ENCODE measurements around the gene ASB16.
A peak's percentile ranks its signal among the peaks of the same experiment; 100 is the strongest.

ASB16 gene

GRCh38 chr17:44210342-44211192 is 40.1 kb downstream of the ASB16 start:
- peak; percentile 60 for DNase-seq

DNA sequence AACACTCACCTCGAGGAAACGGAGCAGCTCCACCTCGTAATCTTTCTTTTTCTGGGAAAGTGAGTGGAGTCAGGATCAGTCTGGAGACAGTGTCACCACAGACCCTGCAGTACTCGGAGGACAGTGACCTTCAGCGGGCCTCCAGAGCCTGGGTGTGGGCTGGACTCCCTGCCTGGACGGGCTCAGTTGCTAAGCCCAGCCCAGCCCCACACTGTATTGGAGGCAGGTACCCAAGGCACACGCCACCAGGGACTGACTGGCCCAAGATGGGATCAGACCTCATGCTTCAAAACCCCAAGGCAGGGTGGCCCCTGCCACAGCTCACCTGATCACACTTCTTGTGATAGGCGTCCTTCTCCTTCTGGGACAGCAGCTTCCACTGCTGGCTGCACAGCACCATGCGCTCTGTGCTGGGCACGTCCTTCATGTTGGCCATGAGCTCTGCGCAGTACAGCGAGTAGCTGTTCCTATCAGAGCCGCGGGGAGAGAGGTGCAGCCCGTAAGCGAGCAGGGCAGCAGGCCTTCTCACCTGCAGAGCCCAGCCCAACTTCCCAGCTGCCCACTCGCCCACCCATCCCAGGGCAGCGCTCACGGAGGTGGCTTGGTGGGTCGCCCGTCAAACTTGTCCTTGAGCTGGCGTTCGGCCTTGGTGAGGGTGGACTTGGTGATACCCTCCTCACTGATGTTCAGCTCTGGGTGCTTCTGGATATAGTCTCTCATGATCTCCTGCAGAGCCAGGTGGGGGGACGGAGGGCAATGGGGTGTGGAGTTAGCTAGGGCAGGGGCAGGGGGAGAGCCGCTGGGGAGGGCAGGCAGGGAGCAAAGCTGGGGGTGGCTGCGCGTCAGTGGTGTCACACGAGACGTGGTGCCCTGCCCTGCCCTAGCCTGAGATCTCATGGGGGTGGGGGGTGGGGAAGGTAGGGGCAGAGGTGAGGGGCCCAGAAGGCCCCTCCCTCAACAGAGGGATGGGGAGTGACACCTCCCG is 41.1 kb downstream of the ASB16 start:
- DNase-seq = no peak

DNA sequence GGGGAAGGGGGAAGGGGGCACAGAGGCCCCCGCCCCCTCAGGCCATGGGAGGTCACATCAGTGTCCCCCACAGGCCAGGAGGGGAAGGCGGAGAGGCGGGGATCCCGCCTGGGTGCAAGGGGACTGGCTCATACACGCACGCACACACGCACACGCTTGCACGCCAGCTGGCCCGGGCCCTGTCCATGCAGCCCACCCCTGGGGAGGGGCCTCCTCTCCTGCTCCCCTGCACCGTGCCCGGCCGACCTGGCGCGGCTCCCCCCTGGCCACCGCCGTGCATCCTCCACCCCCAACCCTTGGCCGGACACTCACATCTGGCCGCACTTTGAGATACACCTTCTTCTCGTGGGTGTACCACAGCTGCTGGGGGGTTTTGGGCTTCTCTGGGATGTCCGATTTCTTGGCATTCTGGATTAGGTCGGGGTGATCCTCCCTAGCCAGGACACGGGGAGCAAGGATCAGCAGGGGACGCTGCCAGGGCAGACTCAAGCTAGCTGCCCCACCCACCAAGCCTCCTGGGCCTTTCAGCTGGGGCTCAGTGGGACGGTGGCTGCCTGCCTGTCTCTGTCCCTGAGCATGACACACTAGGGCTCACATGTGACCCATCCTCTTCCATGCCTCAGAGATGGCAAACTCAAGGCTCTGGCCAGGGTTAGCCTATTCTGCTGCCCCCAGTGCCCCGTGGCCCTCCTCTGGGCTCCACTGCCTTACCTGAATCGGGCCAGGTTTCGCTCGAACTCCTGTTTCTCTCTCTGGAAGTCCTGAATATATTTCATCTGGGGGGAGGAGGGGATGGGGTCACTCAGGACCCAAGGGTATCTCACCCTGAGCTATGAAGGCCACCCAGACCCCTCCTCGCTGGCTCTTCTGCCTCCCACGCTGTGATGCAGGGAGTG is 42.3 kb downstream of the ASB16 start:
- peak; percentile 19 for DNase-seq

DNA sequence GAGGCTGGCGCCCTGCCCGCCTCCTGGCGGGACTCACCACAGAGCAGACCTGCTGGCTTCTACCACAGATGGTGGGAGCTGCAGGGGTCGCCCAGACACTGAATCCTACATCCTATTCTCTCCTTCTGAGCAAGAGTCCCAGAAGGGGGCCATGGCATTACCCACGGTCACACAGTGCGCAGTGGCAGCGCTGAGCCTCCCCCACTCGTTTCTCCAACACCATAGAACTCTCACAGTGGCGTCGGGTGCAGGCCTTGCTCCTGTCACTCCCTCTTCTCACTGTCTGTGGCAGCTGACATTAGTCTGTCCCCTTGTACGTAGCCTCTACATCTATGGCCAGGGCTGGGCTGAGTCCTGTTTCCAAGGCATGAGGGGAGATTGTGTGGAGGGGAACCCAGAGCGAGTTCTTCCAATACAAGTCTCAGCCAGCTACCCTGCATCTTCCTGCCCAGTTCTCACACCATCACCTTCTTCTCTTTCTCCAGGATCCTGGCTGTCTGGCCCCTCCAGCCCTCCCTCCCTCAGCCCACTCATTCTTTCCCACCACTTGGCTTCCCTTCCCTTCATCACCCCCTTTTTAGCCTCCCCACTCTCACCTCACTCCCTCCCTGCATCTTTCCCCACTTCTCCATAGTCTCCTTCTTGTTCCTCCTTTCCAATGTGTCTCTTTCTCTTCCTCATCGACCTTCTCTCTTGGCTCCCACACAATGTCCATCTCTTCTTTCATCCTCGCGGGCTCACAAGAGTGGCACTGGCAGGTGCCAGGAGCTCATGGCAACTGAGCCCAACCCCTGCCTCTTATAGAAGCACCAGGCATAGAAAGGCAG is 43.1 kb downstream of the ASB16 start:
- peak; percentile 67 for DNase-seq

- no peak for DNase-seq
Observed at GRCh38 chr17:44214230-44214494, 43.7 kb downstream of the ASB16 start.

DNA sequence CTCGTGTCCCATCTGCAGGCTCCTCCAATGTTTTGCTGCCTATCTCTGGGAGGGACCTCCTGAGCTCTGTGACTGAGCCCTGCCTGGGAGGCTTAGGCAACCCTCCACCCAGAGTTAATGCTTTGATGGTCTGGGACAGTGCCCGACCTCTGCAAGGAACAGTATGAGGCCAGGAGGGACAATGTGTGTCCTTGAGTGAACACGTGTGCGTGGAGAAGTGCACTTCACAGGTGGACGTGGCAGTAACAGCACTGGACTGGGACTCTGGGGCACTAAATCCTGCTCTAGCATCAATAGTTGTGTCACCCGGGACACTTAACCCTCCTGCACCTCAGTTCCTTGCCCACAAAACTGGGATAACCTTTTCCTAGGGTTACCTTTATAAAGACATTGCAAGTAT is 44.4 kb downstream of the ASB16 start:
- no peak for DNase-seq

DNA sequence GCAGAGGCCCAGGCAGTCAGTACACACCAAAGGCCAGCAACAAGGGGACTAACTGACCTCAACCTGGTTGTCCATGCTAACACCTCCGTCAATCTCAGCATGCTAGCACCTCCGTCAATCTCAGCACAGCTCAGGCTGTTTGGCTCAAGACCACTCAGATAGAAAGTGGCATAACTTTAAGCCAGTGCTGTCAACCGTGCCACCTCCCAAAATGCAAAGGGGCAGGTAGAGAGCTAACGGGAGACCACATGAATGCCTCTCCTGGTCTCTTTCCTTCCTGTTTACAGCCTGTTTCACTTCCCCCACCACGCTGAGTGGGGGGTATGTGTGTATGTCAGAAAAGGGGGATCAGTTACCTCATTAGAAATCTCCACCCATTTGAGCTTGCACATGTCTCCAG is 45.7 kb downstream of the ASB16 start:
- DNase-seq = no peak

DNA sequence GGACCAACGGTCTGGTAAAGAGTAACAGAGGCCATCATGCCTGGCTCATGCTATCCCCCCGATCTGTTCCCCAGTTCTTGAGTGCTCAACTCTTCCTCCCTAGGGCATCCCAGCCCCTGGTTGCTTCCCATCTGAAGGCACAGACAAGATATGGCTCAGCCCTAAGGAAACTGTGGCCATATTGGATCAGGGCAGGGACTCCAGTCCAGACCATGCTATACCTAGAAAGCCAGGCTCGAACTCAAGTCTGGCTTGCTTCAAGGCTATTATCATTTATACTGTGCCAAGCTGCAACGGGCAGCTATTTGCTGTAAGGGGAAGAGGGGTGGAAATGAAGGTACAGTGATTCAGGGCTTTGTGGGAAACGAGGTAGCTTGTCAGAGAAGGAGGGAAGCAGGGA is 46.2 kb downstream of the ASB16 start:
- no peak for DNase-seq

- no peak for DNase-seq
Observed at GRCh38 chr17:44217738-44218343, 47.3 kb downstream of the ASB16 start.

DNA sequence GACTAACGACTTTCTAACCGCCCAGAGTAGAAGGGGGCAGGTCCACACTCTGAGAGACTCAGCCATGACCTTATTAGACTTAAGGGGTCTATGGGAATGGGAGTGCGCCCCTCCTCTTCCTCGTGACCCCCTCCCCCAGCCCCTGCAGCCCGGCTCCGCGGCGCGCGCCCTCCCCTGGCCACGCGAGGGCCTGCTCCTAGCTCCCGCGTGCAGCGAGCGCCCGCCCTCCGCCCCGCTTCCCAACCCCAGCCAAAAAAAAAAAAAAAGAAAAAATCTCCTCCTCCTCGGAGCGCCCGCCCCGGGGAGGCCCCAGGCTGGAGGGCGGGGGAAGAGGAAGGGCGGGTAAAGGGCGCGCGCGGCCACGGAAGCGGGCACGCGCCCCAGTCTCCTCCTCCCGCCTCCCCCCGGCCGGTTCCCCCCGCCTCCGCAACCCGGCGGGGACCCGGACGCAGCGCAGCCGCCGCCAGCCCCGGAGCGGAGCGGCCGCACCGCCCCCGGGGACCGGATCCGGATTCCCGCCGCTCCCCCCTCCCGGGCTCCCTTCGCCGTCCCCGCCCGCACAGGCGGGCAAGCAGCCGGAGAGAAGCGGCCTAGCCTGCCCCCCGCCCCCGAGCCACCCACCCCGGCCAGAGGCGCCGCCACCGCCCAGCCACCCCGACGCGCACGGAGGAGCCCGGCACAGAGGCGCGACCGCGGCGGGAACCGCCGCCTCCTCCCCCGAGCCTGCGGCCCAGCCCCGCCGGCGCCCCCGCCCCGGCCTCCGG is 48.0 kb downstream of the ASB16 start:
- DNase-seq = peak; percentile 87

GRCh38 chr17:44219108-44219615 is 48.7 kb downstream of the ASB16 start:
- DNase-seq = no peak

DNA sequence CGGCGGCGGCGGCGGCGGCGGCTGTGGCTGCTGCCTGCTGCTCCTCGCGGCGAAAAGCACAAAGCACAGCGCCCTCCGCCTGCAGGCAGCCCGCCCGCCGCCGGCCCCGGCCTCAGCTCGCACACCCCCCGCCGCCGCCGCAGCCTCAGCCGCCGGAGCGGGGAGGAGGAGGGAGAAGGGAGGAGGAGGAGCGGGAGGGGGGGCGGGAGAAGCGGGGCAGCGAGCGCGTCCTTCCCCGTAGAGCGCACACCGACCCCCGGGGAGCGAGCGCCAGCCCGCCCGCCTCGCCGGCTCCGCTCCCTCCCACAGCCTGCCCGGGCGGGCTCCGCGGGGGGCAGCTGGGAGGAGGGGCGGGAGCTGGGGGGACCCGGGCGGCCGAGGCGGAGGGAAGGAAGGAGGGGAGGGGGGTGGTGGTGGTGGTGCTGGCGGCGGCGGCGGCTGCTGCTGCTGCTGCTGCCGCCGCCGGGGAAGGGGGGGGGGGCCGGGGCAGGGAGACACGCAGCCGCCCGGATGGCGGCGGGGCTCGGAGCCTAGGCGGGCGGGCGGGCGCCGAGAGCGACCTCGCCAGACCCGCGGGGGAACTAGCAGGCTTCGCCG is 49.2 kb downstream of the ASB16 start, which contains the start of gene UBTF:
Gene UBTF (minus strand): TSS at position 60 of the 597 bp plus-strand sequence. CDS start 1,446 bp downstream, outside the sequence.
- DNase-seq = peak; percentile 60

GRCh38 chr17:44220213-44221083 is 49.9 kb downstream of the ASB16 start:
- no peak for DNase-seq

DNA sequence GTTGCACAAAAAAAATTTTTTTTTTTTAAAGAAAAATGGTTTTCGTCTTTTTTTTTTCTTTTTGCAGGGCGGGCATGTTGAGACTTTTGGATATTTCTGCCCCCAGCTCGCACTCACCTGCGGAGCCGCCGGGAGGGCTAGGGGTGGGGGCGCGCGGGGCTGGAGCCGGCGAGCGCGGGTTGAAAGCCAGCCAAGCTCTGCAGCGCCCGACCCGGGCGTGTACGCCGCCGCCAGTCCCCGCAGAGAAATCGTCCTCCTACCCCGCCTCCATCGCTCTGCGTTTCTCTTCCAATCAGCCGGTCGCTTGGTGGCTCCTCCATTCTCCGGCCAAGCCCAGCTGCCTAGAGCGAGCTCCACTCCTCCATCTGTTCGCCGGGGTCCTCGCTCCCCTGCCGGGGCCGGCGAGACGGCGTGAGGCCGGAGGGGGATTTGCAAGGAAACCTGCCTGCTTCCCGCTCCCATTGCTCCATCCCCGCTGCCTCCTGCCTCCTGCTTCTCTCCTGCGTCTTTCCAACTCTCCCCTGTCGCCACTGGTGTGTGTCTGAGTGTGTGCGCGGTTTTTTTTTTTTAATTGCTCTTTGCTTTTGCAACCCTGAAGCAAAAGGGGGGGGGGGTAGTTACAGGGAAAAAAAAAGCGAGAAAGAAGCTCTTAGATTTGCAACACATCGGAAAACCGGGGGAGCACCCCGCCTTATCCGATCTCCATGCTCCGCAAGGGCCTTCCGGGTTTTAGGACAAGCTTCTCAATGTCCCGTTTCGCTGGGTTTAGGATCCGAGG is 50.8 kb downstream of the ASB16 start:
- DNase-seq = peak; percentile 70

- no peak for DNase-seq
Observed at GRCh38 chr17:44221862-44222111, 51.3 kb downstream of the ASB16 start.

DNA sequence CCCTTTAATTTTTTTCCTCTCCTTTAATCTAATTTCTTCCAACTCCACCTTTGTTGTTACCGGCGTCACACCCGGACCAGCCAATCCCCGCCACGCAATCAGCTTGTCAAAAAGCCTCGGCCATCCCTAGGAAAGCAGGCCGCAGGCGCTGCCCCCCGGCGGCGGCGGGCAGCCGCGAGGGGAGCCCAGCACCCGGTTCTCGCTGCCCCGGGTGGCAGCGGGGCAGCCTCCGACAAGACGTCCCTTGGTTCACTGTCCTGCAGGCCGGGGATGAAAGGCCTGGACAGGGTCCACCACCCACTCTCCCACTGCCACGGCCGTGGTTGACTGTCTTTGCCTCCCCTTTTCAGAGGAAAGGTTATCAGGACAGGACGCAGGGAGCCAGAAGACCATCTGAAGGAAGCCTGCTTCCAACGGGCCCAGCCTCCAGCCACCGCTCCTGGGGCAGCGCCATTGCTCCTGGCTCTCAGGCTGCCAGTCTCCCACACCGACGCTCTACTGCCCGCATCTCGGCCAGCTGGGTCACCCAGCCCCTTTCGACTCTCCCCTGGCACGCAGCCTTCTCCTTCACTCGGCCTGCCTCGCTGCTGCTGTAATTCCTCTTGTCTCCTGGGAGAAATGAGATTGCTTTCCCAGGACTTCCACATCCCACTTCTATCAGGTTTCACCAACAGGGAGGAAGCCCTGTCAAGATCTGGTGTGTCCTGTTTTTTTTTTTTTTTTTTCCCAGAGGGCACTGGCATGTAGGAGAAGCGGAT is 51.8 kb downstream of the ASB16 start:
- DNase-seq = peak; percentile 80

- no peak for DNase-seq
Observed at GRCh38 chr17:44223541-44224071, 53.1 kb downstream of the ASB16 start.
